Hematopoietic multipotent progenitor cell treated with erythropoietin and hydrocortisone succinate and interleukin-3 and kit ligand, for 6 days (in vitro differentiated cells): ENCODE measurements around the gene ACAP3.
"Not testable (repeated sequence)": the region's sequence is repeated elsewhere in the genome, so short reads cannot be mapped to it uniquely, and the experiment has no call there.

Experiments
- DNase-seq: peaks from one replicate; pipeline ENCODE4 v3.0.0-alpha.2; 2015

ACAP3 gene

DNA sequence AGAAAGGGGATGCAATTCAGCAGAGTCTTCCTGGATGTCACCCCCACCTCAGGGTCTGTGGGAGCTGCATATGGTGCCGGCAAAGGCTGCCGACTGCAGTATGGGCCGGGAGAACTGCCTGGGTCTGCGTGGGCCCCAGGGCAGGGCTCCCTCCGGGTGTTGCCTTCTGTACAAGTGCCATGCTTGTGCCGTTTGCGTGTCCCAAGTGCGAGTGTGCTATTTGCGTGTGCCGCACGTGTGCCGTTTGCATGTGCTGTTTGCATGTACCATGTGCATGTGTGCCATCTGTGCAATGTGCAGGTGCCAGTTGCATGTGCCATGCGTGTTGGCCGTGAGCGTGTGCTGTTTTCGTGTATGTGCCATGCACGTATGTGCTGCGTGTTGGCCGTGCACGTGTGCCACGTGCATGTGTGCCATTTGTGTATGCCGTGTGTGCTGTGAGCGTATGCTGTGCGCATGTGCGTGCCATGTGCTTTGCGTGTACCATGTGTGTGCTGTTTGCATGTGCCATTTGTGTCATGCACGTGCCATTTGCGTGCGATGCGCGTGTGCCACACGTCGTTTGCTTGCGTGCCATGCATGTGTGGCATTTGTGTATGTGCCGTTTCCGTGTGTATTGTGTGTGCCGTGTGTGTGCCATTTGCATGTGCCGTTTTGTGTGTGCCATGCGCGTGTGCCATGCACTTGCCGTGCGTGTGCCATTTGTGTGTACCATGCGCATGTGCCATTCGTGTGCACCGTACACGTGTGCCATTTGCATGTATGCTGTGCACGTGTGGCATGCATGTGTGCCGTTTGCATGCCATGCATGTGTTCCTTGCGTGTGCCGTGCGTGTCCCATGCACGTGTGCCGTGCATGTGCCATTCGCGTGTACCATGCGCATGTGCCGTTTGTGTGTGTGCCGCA, 21.8 kb upstream of the ACAP3 start:
- no peak for DNase-seq

DNA sequence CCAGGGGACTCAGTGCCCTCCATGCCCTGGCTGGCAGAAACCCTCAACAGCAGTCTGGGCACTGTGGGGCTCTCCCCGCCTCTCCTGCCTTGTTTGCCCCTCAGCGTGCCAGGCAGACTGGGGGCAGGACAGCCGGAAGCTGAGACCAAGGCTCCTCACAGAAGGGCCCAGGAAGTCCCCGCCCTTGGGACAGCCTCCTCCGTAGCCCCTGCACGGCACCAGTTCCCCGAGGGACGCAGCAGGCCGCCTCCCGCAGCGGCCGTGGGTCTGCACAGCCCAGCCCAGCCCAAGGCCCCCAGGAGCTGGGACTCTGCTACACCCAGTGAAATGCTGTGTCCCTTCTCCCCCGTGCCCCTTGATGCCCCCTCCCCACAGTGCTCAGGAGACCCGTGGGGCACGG, 20.5 kb upstream of the ACAP3 start:
- DNase-seq: no peak

DNA sequence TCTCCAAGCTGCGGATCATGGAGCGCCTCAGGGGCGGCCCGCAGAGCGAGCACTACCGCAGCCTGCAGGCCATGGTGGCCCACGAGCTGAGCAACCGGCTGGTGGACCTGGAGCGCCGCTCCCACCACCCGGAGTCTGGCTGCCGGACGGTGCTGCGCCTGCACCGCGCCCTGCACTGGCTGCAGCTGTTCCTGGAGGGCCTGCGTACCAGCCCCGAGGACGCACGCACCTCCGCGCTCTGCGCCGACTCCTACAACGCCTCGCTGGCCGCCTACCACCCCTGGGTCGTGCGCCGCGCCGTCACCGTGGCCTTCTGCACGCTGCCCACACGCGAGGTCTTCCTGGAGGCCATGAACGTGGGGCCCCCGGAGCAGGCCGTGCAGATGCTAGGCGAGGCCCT, 19.6 kb upstream of the ACAP3 start:
- DNase-seq: no peak

DNA sequence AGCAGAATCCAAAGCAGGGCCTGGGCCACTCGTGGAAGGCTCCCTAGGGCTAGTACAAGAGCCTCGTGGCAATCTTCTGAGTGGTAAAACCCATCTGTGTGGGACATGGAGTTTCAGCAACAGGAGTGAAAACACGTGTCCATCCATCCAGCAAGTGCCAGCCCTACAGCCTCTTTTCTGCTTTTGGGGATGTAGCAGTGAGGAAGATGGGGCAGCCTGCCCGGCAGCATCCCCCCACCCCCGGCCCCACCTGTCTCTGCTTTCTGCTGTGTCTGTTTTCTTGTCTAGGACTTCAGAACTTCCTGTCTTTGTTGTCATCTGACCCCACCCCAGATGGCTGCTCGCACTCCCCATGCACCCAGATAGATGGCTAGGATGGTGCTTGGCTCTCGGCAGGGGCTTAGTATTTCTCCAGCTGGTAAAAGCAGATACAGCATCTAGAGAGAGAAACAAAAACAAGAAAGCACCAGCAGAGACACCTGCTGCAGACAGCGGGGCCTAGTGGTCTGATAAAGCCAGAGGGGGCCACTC, 18.4 kb upstream of the ACAP3 start:
- no peak for DNase-seq

DNA sequence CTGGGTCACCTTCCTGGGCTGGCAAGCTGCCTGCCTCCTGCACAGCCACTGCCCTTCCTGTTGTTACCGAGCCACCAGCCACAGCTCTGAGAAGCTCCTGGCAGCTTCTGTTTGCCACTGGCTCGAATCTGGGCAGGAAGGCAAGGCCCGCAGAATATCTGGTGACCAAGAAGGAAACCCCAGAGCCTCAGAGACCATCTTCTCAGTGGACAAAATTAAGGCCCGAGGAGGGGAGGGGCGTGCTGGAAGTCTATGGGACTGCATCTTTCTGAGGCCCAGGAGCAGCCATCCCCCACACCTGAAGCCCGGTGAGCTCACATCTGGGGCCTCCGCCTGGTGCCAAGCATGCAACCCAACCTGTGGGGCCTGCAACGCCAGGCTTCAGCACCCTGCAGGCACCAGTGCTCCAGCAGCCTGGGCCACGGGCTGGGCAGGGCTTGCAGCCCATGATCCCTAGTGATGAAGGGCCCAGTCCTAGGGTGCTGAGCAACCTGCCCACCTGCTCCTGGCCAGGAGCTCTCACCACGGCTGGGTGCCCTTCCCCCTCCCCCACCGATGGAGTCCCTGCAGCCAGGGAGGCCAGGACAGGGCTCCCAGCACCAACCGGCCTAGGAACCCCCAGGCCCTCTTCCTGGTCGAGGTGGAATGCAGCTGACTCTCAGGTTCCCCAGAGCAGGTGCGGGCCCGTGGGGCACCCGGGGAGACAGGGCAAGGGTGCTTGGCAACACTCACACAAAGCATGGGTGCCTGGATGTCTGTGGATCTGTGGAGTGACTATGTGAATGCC, 17.8 kb upstream of the ACAP3 start:
- DNase-seq: peak; percentile 28

DNA sequence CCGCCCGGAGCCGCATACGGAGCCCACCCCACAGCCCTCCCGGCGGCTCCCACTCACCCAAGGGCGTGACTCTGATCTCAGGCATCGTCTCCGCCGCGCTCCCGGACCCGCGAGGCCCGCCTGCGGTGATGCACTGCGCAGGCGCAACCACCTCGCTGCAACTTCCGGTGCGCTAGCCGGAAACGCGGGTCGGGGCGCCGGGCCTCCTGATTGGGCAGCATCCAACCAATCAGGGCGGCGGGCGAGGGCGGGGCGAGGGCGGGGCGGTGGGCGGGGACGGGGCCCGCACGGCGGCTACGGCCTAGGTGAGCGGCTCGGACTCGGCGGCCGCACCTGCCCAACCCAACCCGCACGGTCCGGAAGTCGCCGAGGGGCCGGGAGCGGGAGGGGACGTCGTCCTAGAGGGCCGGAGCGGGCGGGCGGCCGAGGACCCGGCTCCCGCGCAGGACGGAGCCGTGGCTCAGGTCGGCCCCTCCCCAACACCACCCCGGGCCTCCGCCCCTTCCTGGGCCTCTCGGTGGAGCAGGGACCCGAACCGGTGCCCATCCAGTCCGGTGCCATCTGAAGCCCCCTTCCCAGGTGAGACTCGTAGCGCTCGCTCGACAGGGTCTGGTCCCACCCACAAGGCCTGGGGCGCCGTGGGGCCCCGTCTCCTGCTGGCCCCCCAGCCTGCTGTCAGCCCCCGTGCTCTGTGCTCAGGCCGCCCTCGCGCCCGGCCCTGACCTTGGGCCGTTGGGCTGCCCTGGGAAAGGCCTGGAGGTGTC, 17.0 kb upstream of the ACAP3 start, which contains the start of the genes CPTP and INTS11:
TSS of gene CPTP (plus strand) at position 279 of the 764 bp plus-strand sequence. CDS start 2,109 bp downstream, outside the sequence.
TSS of gene INTS11 (minus strand) at position 137 of the 764 bp plus-strand sequence. CDS start at position 85, 52 bp downstream.
- DNase-seq: peak; percentile 96

DNA sequence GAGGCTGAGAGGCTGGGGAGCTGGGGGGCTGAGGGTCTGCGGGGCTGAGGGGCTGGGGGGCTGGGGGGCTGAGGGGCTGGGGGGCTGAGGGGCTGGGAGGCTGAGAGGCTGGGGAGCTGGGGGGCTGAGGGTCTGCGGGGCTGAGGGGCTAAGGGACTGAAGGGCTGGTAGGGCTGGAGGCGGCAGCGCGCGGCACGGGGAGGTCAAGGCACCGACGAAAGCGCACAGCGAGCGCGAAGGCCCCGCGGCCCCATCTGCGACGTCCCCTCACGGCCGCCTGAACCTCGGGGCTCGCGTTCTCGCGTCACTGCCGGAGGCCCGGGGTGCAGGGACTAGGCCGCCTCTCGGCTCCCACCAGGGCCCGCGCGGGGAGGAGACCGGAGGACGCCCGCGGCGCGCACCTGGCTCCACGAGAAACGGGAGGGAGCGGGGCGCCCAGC, 16.4 kb upstream of the ACAP3 start:
- DNase-seq: no peak

DNA sequence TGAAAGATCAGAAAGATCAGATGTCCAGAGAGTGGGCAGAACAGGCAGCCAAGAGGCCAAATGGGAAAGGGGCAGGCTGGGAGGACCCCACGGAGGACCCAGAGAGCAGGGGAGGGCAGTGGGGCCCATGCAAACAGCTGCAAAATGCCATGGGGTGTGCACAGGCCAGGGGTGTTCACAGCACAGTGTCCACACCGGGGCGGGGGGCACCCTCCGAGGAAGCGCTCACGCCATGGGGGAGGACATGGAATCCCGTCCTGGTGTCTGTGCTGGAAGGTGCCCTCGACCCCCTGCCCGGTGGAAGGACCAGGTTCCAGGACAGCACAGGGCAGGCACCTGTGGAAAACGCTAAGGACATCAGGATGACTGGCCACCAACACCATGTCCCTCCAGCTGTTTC, 15.2 kb upstream of the ACAP3 start:
- DNase-seq: no peak

DNA sequence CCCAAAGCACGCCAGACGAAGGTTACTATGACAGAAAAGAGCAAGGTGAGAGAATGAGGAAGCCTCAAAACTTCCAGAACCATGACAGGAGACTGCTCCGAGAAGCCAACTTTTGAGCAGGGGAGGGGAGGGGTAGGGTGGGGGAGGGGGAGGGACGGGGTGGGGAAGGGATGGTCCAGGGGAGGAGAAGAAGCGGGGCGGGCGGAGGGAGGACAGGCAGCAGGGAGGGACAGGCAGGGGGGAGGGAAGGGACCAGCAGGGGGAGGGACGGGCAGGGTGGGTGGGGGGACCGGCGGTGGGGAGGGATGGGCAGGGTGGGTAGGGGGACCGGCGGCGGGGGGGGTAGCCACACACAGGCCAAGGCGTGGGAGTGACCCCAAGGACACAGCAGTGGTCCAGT, 14.7 kb upstream of the ACAP3 start:
- no peak for DNase-seq

DNA sequence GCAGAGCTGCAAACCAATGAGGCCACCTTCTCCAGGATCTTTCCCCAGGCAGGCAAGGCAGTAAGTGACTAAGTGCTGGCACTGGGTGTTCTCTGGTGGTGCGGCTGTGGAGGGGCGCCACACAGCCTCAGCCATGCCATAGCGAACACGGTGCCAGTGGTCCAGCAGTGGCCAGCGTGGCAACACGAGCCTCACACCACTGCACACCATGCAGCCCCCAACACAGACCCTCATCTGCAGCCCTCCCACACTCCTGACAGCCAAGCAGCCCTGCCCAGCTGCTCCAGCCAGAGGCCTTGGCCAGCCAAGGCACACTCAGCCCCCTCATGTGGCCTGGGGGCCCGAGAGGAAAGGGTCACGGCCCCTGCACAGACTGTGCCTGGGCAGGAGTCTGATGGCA, 13.7 kb upstream of the ACAP3 start:
- no peak for DNase-seq

DNA sequence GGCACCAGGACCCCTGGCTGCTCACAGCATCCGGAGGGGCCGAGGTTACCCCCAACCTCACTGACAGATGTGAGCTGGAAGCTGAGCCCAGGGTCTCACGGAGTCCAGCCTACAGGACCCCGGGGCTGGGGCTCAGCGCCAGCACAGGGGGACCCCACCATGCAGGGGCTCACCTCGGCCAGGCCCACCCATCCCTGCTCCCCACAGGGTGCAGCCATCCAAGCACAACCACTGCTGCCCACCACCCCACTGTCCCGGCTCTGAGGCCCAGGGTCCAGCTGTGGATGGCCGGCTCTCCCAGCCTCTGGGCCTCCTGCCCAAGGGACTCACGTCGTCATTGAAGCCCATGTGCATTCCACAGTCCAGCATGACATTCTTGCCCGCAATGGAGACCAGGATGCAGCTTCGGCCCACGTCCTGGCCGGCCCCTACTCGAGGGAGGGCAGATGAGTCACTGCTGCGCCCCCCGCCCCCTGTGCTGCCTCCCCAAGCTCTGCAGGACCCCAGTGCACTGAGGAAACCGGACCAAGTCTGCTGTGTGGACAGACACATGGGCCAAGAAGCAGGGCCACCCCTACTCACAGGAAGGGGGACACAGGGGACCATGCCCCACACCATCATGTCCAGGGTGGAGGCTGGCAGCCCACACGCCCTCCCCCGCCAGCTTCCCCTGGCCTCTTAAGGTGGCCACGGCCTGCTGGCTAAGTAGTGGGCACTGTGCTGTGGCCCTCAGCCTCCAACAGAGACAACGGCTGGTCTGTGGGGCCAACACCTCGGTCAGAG, 13.1 kb upstream of the ACAP3 start:
- DNase-seq: no peak

DNA sequence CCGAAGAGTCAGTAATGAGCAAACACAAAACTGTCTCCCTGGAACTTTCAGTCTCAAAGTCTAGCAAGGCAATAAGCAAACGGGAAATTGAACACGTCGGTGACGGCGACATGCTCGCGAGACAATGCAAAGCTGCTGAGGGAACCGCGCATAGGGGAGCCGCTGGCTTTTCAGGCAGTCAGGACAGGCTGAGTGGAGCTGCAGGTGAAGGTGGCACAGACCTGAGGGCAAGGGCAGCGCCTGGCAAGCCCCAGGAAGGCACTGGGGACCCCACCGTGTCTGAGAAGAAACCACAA, 11.9 kb upstream of the ACAP3 start:
- DNase-seq: no peak

DNA sequence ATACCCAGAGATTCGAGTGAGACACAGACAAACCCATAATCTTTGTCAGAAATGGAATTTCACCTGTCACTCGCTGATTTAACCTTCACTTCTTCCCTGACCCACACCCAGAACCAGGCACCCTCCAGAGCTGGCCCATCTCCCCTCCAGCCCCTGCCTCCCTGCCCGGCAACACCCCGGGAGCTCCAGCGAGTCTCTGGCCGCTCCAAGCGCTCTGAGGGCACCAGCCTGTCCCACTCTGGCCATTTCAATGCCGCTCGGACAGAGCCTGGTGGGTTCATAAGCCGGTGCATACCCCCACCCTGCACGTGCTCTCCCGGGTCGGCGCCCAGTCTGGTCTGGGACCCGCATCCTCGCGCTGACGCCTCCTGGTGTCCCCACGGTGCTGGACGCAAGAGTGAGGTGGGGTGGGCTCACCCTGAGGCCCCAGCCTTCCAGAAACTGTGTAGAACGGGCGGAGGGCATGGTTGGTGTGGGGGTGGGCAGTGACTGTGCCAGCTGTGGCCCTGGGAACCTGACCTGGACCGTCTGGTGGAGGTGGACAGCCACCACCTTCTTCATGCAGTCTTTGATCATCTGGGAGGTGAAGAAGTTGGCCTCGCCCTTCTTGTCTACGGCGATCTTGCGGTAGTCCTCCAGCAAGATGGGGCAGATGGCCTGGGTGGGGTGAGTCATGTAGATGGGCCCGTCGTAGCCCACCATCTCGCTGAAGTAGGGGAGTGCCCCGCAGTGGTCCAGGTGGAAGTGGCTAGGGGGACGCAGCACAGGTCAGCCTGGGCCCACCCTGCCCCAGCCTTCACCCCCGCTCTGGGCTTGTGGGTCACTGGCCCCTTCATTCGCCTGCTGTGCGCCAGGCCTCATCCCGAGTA, 11.3 kb upstream of the ACAP3 start:
- no peak for DNase-seq

DNA sequence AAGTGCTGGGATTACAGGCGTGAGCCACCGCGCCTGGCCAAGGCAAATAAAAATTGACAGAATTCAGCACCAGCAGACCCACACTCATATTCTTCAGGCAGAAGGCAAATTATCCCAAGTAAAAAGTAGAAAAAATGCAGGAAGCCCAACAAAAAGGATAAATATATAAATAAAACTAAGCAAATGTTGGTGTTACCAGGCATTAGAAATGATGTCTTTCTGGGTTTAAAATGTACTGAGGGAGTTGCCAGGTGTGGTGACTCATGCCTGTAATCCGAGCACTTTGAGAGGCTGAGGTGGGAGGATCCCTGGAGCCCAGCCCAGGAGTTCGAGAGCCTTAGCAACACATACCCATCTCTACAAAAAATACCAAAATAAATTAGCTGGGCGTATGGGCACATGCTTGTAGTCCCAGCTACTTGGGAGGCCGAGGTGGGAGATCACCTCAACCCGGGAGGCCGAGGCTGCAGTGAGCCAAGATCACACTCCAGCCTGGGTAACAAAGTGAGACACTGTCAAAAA, 10.5 kb upstream of the ACAP3 start:
- peak; percentile 42 for DNase-seq

DNA sequence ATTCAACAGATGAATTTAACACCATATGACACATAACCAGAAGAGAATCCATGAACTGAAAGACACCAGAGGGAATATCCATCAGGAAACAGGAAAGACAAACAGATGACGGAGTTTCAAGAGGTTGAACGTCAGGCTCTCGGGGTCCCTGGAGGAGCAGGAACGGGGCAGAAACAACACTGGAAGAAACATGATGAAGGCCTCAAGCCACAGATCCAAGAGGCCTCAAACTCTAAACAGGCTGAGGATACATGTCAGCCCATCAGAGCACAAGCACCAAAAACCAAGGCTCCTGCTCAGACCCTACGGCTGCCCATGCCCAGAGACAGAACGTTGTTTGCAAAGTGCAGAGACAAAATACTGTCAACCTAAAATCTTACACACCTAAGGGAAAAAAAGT, 9.7 kb upstream of the ACAP3 start:
- no peak for DNase-seq

DNA sequence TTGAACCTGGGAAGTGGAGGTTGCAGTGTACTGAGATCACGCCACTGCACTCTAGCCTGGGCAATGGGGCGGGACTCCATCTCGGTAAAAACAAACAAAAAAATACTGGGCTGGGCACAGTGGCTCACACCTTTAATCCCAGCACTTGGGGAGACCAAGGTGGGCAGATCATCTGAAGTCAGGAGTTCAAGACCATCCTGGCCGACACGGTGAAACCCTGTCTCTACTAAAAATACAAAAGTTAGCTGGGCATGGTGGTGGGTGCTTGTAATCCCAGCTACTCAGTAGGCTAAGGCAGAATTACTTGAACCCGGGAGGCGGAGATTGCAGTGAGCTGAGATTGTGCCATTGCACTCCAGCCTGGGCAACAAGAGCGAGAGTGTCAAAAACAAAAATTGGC, 8.5 kb upstream of the ACAP3 start:
- DNase-seq: not testable (repeated sequence)

DNA sequence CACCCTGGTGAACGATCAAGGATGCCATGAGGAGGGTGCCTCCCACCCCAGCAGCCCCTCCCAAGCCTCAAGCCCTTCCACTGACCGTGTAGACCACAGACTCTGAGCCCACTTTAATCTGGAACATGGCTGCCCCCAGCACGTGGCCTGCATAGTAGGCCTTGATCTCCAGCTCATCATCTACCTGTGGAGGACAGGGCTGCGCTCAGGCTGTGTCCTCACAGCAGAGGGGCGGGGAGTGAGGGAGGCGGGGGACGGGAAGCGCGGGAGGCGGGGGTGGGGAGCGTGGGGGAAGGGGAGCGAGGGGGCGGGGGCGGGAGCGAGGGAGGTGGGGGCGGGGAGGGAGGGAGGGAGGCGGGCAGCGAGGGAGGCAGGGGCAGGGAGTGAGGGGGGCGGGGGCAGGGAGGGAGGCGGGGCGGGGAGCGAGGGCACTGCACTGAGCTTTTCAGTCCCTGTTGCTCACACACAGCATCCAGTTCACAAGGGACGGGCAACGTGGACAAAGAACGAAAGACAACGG, 7.8 kb upstream of the ACAP3 start:
- no peak for DNase-seq

DNA sequence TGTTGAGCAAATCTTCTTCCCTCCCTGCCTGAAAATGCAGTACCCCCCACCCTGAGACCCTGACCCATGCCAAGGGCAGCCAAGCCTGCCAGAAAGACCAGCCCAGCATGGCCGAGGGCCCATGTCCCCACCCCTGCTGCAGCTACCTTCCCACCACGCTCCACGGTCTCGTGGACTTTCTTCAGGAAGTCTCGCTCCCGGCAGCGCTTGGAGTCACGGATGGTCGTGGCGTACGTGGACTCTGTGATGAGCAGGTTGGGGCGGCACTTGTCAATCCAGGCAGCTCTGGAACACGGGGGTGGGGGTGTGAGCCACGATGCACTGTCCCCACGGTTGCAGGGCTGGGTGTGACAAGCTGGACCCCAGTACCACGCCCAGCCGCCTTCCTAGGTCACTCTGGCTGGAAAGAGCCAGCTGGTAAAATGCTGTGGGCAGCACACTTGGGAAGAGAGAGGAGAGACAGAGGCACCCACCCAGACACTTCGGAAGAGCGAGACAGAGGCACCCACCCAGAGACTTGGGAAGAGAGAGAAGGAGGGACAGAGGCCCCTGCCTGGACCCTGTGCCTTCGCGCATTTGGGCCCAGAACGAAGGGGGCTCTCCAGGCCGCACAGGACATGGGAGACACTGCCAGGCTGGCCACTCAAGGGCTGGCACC, 7.1 kb upstream of the ACAP3 start:
- DNase-seq: no peak

DNA sequence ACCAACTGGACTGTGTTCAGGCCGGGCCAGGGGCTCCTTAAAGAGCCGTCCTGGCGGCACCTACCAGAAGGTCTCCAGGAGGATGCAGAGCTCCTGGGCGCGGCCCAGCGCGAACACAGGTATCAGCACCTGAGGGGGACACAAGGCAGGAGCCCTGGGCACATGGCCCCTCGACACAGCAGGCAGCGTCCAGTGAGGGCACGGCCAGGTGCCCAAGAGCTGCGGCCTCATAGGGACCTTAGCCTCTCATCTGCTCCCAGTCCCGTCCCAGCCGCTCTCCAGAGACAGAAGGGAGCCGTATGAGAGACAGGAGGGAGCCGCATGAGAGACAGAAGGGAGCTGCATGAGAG, 6.5 kb upstream of the ACAP3 start:
- DNase-seq: no peak
